PC-3 (cell line): ENCODE results near the gene HADHB.

Experiments
- CTCF ChIP-seq: fragments of 300-600 bp; sonication (generic); conservative IDR thresholded peaks from 2 replicates; pipeline ENCODE4 v1.5.1; 2017; ENCODE audit warnings: antibody characterized with exemption, low read depth, mild to moderate bottlenecking, low read length
- EZH2 ChIP-seq: fragments of 300-600 bp; sonication (generic); IDR thresholded peaks from one replicate; pipeline ENCODE4 v1.6.1; 2017; ENCODE audit warnings: antibody characterized with exemption, mild to moderate bottlenecking, low read length; ENCODE audit not compliant: unreplicated experiment
- EZH2phosphoT487 ChIP-seq: fragments of 300-600 bp; sonication (generic); IDR thresholded peaks from 2 replicates; pipeline ENCODE4 v1.6.1; 2018; ENCODE audit warnings: mild to moderate bottlenecking, antibody characterized with exemption, low read length, borderline replicate concordance

DNA sequence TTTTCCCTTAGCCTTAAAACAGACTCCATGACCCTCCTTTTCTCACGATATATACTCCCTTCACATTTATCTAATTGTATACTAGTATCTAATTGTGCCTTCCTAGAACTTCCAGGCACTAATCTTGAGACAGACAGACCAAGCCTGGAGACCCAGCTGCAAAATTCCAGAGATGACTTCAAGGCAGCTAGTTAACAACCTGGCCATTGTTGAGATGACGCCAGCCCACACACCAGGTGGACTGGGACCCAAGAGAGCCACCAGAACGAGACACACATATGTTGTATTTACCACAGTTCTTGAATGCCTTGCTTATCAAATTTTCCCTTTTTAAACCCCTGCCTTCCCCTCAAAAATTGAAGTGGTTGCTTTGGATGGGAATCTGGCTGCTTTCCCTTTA, 52.3 kb downstream of the HADHB start:
- TF ChIP-seq EZH2phosphoT487 (no peak), EZH2 (no peak), CTCF (no peak)
